ENCODE measurements around the gene EPHA8. TPM values are rescaled to one million over a fixed set of nuclear protein-coding genes. Genes with fewer than 3 reads are reported as not detected.
A peak's percentile ranks its signal among the peaks of the same experiment; 100 is the strongest.

Gene EPHA8
- total and polyA plus RNA-seq, 2 experiments from 2014 or later = not detected

DNA sequence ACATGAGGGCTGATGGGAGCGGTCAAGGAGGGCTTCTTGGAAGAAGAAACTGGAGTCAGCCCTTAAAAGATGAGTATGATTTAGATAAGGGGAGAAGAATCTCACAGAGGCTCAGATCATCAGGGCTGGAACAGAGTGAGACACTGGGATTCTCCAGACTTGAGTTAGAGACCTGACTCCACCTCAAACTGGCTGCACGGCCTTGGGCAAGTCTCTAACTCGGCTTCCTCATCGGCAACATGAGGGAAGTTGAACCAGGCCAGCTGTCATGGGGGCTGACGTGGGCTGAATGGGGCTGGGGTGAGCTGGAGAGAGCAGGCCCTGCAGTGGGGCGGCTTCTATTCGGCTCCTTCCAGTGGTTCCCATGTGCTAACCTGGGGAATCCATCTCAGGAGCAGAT, 82.6 kb downstream of the EPHA8 start:
- 82% methylated on average over 7 of the region's 7 CpGs for WGBS, 2 experiments (ENCODE audit: low coverage in 1 of 2, low lambda C conversion rate in 2 of 2, missing lambda C conversion rate in 2 of 2)
- in situ Hi-C loops (cut with MboI) = no loop called here
- H3F3A ChIP-seq (ENCODE audit: insufficient read depth) = 0 out of 2 replicates have a peak, but pooled peaks cover 8% of the 10 kb centered on the region
- TF ChIP-seq EZH2phosphoT487 (IDR thresholded peaks at IDR 0.05; ENCODE audit: insufficient read depth, low read depth) = no peak
- no peak for TF ChIP-seq EZH2 (IDR thresholded peaks at IDR 0.05; ENCODE audit: insufficient read depth, poor library complexity, severe bottlenecking)
- H3K9ac ChIP-seq = no peak overlapping the region
- no peak overlapping the region for H3K27ac ChIP-seq
- H3K27me3 ChIP-seq (replicated peaks; ENCODE audit: insufficient read depth) = peaks cover 12% of the 10 kb centered on the region
- H4K20me1 ChIP-seq (ENCODE audit: insufficient read depth) = no peaks in the 10 kb centered on the region
- no peaks in the 10 kb centered on the region for H3K9me2 ChIP-seq (ENCODE audit: insufficient read depth)
- no peaks in the 10 kb centered on the region for H3K36me3 ChIP-seq (ENCODE audit: low read depth)
- no peak overlapping the region for H2AFZ ChIP-seq
- H3K4me2 ChIP-seq (ENCODE audit: unreplicated experiment) = no peak overlapping the region
- H3K4me1 ChIP-seq (ENCODE audit: insufficient read depth) = no peaks in the 10 kb centered on the region
- no peaks in the 10 kb centered on the region for H3K9me3 ChIP-seq (ENCODE audit: low read depth)
- H3K4me3 ChIP-seq = no peak overlapping the region
- H3K79me2 ChIP-seq (ENCODE audit: insufficient read depth) = no peaks in the 10 kb centered on the region
- no peak for DNase-seq

- Histone ChIP-seq H3K79me2 (ENCODE audit: insufficient read depth) (no peaks in the 10 kb centered on the region), H3K9me3 (ENCODE audit: low read depth) (no peaks in the 10 kb centered on the region), H3K36me3 (ENCODE audit: low read depth) (no peaks in the 10 kb centered on the region), H3F3A (ENCODE audit: insufficient read depth) (0 out of 2 replicates have a peak, but pooled peaks cover 8% of the 10 kb centered on the region), H3K4me3 (no peak overlapping the region), H3K4me1 (ENCODE audit: insufficient read depth) (no peaks in the 10 kb centered on the region), H3K27me3 (replicated peaks; ENCODE audit: insufficient read depth) (peaks cover 12% of the 10 kb centered on the region), H2AFZ (no peak overlapping the region), H3K9ac (no peak overlapping the region), H3K4me2 (ENCODE audit: unreplicated experiment) (no peak overlapping the region), H3K9me2 (ENCODE audit: insufficient read depth) (no peaks in the 10 kb centered on the region), H4K20me1 (ENCODE audit: insufficient read depth) (no peaks in the 10 kb centered on the region), H3K27ac (no peak overlapping the region)
- WGBS, 2 experiments (ENCODE audit: low coverage in 1 of 2, low lambda C conversion rate in 2 of 2, missing lambda C conversion rate in 2 of 2) = 0 to 2% methylated on average over 1 of the region's 1 CpG
- peak; percentile 37 for DNase-seq
- no peak for TF ChIP-seq EZH2 (IDR thresholded peaks at IDR 0.05; ENCODE audit: insufficient read depth, poor library complexity, severe bottlenecking)
- in situ Hi-C loops (cut with MboI) = no loop called here
Observed at GRCh38 chr1:22646384-22646783, 83.1 kb downstream of the EPHA8 start.

GRCh38 chr1:22650089-22650693, 86.9 kb downstream of the EPHA8 start:
- TF ChIP-seq EZH2 (IDR thresholded peaks at IDR 0.05; ENCODE audit: insufficient read depth, poor library complexity, severe bottlenecking) (no peak), EZH2phosphoT487 (IDR thresholded peaks at IDR 0.05; ENCODE audit: insufficient read depth, low read depth) (no peak)
- Histone ChIP-seq H3K79me2 (ENCODE audit: insufficient read depth) (no peaks in the 10 kb centered on the region), H3K27ac (no peak overlapping the region), H3K9me3 (ENCODE audit: low read depth) (no peaks in the 10 kb centered on the region), H3K27me3 (replicated peaks; ENCODE audit: insufficient read depth) (peaks cover 15% of the 10 kb centered on the region; the same call in 1 of the 2 replicates), H3K9me2 (ENCODE audit: insufficient read depth) (no peaks in the 10 kb centered on the region), H3K4me2 (ENCODE audit: unreplicated experiment) (no peak overlapping the region), H2AFZ (no peak overlapping the region), H3K9ac (no peak overlapping the region), H3K4me1 (ENCODE audit: insufficient read depth) (no peaks in the 10 kb centered on the region), H4K20me1 (ENCODE audit: insufficient read depth) (no peaks in the 10 kb centered on the region), H3F3A (ENCODE audit: insufficient read depth) (0 out of 2 replicates have a peak, but pooled peaks cover 8% of the 10 kb centered on the region), H3K4me3 (no peak overlapping the region), H3K36me3 (ENCODE audit: low read depth) (no peaks in the 10 kb centered on the region)
- WGBS, 2 experiments (ENCODE audit: low coverage in 1 of 2, low lambda C conversion rate in 2 of 2, missing lambda C conversion rate in 2 of 2) = 82 to 83% methylated on average over 13 of the region's 13 CpGs
- DNase-seq = no peak
- in situ Hi-C loops (cut with MboI) = no loop called here

- no peak overlapping the region for H3K27ac ChIP-seq
- H3K4me1 ChIP-seq (ENCODE audit: insufficient read depth) = no peaks in the 10 kb centered on the region
- H3K4me3 ChIP-seq = no peak overlapping the region
- no peaks in the 10 kb centered on the region for H3K79me2 ChIP-seq (ENCODE audit: insufficient read depth)
- no peaks in the 10 kb centered on the region for H3K9me2 ChIP-seq (ENCODE audit: insufficient read depth)
- WGBS, 2 experiments (ENCODE audit: low coverage in 1 of 2, low lambda C conversion rate in 2 of 2, missing lambda C conversion rate in 2 of 2) = 45% methylated on average over 15 of the region's 15 CpGs
- no peak for DNase-seq
- no peak for TF ChIP-seq EZH2 (IDR thresholded peaks at IDR 0.05; ENCODE audit: insufficient read depth, poor library complexity, severe bottlenecking)
- TF ChIP-seq EZH2phosphoT487 (IDR thresholded peaks at IDR 0.05; ENCODE audit: insufficient read depth, low read depth) = no peak
- no peak overlapping the region for H3K9ac ChIP-seq
- H4K20me1 ChIP-seq (ENCODE audit: insufficient read depth) = no peaks in the 10 kb centered on the region
- peaks cover 32% of the 10 kb centered on the region for H3K27me3 ChIP-seq (replicated peaks; ENCODE audit: insufficient read depth)
- H3F3A ChIP-seq (ENCODE audit: insufficient read depth) = no peaks in the 10 kb centered on the region
- H2AFZ ChIP-seq = no peak overlapping the region
- no peaks in the 10 kb centered on the region for H3K9me3 ChIP-seq (ENCODE audit: low read depth)
- H3K36me3 ChIP-seq (ENCODE audit: low read depth) = no peaks in the 10 kb centered on the region
- H3K4me2 ChIP-seq (ENCODE audit: unreplicated experiment) = no peak overlapping the region
- in situ Hi-C loops (cut with MboI) = no loop called here
Observed at GRCh38 chr1:22651941-22652856, 88.9 kb downstream of the EPHA8 start.

All from GM23248 (cell line).